ENCODE measurements around the gene NR2F1-AS1.

The NR2F1-AS1 gene

GRCh38 chr5:93580927-93581445 lies at the start of gene NR2F1-AS1:
NR2F1-AS1 (minus strand) TSS chr5:93581219.
- no peak for DNase-seq (ENCODE audit: low read depth in 1 of 2, low spot score in 1 of 2)

GRCh38 chr5:93626801-93627200 lies 45.8 kb upstream of the NR2F1-AS1 start:
- no peak for DNase-seq (ENCODE audit: low read depth in 1 of 2, low spot score in 1 of 2)

GRCh38 chr5:93623153-93623552 lies 42.1 kb upstream of the NR2F1-AS1 start:
- DNase-seq (ENCODE audit: low read depth in 1 of 2, low spot score in 1 of 2): no peak

GRCh38 chr5:93622240-93622885 lies 41.3 kb upstream of the NR2F1-AS1 start:
- peak in 1 of 2 donors; percentile 6 for DNase-seq (ENCODE audit: low read depth in 1 of 2, low spot score in 1 of 2)

GRCh38 chr5:93621327-93621798 lies 40.3 kb upstream of the NR2F1-AS1 start:
- DNase-seq (ENCODE audit: low read depth in 1 of 2, low spot score in 1 of 2): no peak

- no peak for DNase-seq (ENCODE audit: low read depth in 1 of 2, low spot score in 1 of 2)
These were observed 39.7 kb upstream of the NR2F1-AS1 start for GRCh38 chr5:93620487-93621326.

GRCh38 chr5:93616538-93617174 lies 35.6 kb upstream of the NR2F1-AS1 start:
- no peak for DNase-seq (ENCODE audit: low read depth in 1 of 2, low spot score in 1 of 2)

GRCh38 chr5:93612855-93613243 lies 31.8 kb upstream of the NR2F1-AS1 start:
- DNase-seq (ENCODE audit: low read depth in 1 of 2, low spot score in 1 of 2): no peak

GRCh38 chr5:93611976-93612854 lies 31.2 kb upstream of the NR2F1-AS1 start:
- DNase-seq (ENCODE audit: low read depth in 1 of 2, low spot score in 1 of 2): no peak

- DNase-seq (ENCODE audit: low read depth in 1 of 2, low spot score in 1 of 2): no peak
These were observed 30.4 kb upstream of the NR2F1-AS1 start for GRCh38 chr5:93611273-93611975.

GRCh38 chr5:93610581-93611272 lies 29.7 kb upstream of the NR2F1-AS1 start:
- DNase-seq (ENCODE audit: low read depth in 1 of 2, low spot score in 1 of 2): no peak

GRCh38 chr5:93609762-93610161 lies 28.7 kb upstream of the NR2F1-AS1 start:
- no peak for DNase-seq (ENCODE audit: low read depth in 1 of 2, low spot score in 1 of 2)

- DNase-seq (ENCODE audit: low read depth in 1 of 2, low spot score in 1 of 2): no peak
These were observed 27.8 kb upstream of the NR2F1-AS1 start for GRCh38 chr5:93608855-93609254.

GRCh38 chr5:93607367-93608258 lies 26.6 kb upstream of the NR2F1-AS1 start:
- no peak for DNase-seq (ENCODE audit: low read depth in 1 of 2, low spot score in 1 of 2)

GRCh38 chr5:93606382-93606752 lies 25.3 kb upstream of the NR2F1-AS1 start:
- no peak for DNase-seq (ENCODE audit: low read depth in 1 of 2, low spot score in 1 of 2)

- DNase-seq (ENCODE audit: low read depth in 1 of 2, low spot score in 1 of 2): no peak
These were observed 23.9 kb upstream of the NR2F1-AS1 start for GRCh38 chr5:93604644-93605515.

- no peak for DNase-seq (ENCODE audit: low read depth in 1 of 2, low spot score in 1 of 2)
These were observed 23.0 kb upstream of the NR2F1-AS1 start for GRCh38 chr5:93603793-93604643.
